GM12801 (cell line): Measurements from ENCODE around the gene NUDT5.

Source experiments
- CTCF ChIP-seq: IDR thresholded peaks from one replicate; pipeline ENCODE4 v1.5.1; 2011; ENCODE audit warnings: control low read depth; ENCODE audit not compliant: insufficient read length; ENCODE audit errors: extremely low read depth

Gene NUDT5

GRCh38 chr10:12195603-12196506 is at the start of gene NUDT5, which contains the start of gene CDC123:
Gene NUDT5, minus strand, starts transcription at chr10:12195891. Its CDS starts 9,600 bp downstream, at chr10:12186291.
Gene CDC123, plus strand, starts transcription at chr10:12196188. Its CDS starts 58 bp downstream, at chr10:12196246.
- TF ChIP-seq CTCF = no peak

- no peak for TF ChIP-seq CTCF
Measured at GRCh38 chr10:12243864-12244620, 48.4 kb upstream of the NUDT5 start.

- no peak for TF ChIP-seq CTCF
Measured at GRCh38 chr10:12241810-12242529, 46.3 kb upstream of the NUDT5 start.

- TF ChIP-seq CTCF = no peak
Measured at GRCh38 chr10:12238821-12239220, 43.1 kb upstream of the NUDT5 start.

GRCh38 chr10:12237265-12238220 is 41.9 kb upstream of the NUDT5 start:
- TF ChIP-seq CTCF = no peak

- no peak for TF ChIP-seq CTCF
Measured at GRCh38 chr10:12235796-12236195, 40.1 kb upstream of the NUDT5 start.
